GM12878 (cell line): ENCODE measurements around the gene ITM2C. TPM values are rescaled to one million over a fixed set of nuclear protein-coding genes. Genes with fewer than 3 reads are reported as not detected.

Experiments used
- ATAC-seq: fragments of 200-7000 bp; cut with Tn5 transposase; 3 replicates; pipeline ENCODE4 v1.9.1; 2020; ENCODE audit warnings: mild to moderate bottlenecking, moderate library complexity
- BruUV-seq: library from RNA; stranded (reverse); fragments of 400-500 nt; replicated peaks from 2 replicates; lab custom pipeline; 2021; lab: Mats Ljungman, UMichigan
- CTCF ChIA-PET: fragments of 300-600 bp; sonication (Branson Sonifier 250); formaldehyde crosslinking; extraction: SDS; loops from one replicate; lab custom pipeline; 2021; ENCODE audit warnings: inconsistent platforms; lab: Yijun Ruan, JAX
- POLR2A ChIA-PET: fragments of 350-600 bp; formaldehyde crosslinking; extraction: SDS; loops from one replicate; lab custom pipeline; 2021; ENCODE audit warnings: inconsistent platforms; lab: Charles Lee
- RAD21 ChIA-PET: fragments of 300-600 bp; sonication (Branson Sonifier 250); formaldehyde crosslinking; loops from one replicate; lab custom pipeline; 2023; ENCODE audit warnings: antibody characterized with exemption; ENCODE audit not compliant: unreplicated experiment; lab: Charles Lee
- SMC1A ChIA-PET: fragments of 300-600 bp; sonication (Branson Sonifier 250); formaldehyde crosslinking; loops from one replicate; lab custom pipeline; 2023; ENCODE audit not compliant: unreplicated experiment, uncharacterized antibody; lab: Charles Lee
- DNase-seq: peaks from one replicate; pipeline ENCODE4 v3.0.0-alpha.2; 2011; ENCODE audit warnings: low read depth, low spot score
- FAIRE-seq: peaks from 3 replicates; lab custom pipeline; 2011; peaks lifted over from hg19 to GRCh38; lab: Jason Lieb, UNC
- H2AFZ ChIP-seq: 2 replicates; pipeline ENCODE4 v1.6.0; 2011; ENCODE audit warnings: low read depth, low read length, control low read depth; ENCODE audit not compliant: control insufficient read depth
- H3K27ac ChIP-seq: 2 replicates; pipeline ENCODE4 v1.5.1; 2011; ENCODE audit warnings: control low read depth; ENCODE audit not compliant: control insufficient read depth, insufficient read depth
- H3K27me3 ChIP-seq, 2 experiments: replicated peaks in 1 of 2; 2 replicates each; pipeline versions ENCODE4 v1.6.0 to v1.6.1; 2011; ENCODE audit warnings: low read length in 1 of 2; ENCODE audit not compliant: control insufficient read depth in 2 of 2, insufficient read depth in 2 of 2
- H3K36me3 ChIP-seq, 2 experiments: 2 replicates each; pipeline ENCODE4 v1.5.1; 2011; ENCODE audit warnings: low read length in 1 of 2; ENCODE audit not compliant: control insufficient read depth in 2 of 2, insufficient read depth in 2 of 2
- H3K4me1 ChIP-seq: 2 replicates; pipeline ENCODE4 v1.6.1; 2011; ENCODE audit warnings: mild to moderate bottlenecking, low read length, moderate library complexity, mixed read lengths; ENCODE audit not compliant: control insufficient read depth, insufficient read depth
- H3K4me2 ChIP-seq: 2 replicates; pipeline ENCODE4 v1.6.0; 2011; ENCODE audit warnings: control low read depth; ENCODE audit not compliant: control insufficient read depth, insufficient read depth
- H3K4me3 ChIP-seq: fragments of 200-600 bp; sonication (generic); 2 replicates; pipeline ENCODE4 v1.5.1; 2016
- H3K79me2 ChIP-seq: 2 replicates; pipeline ENCODE4 v1.6.0; 2011; ENCODE audit warnings: low read length; ENCODE audit not compliant: control insufficient read depth, insufficient read depth
- H3K9ac ChIP-seq: 2 replicates; pipeline ENCODE4 v1.8.0; 2011; ENCODE audit warnings: low read length, control low read depth, mixed read lengths; ENCODE audit not compliant: control insufficient read depth, insufficient read depth
- H3K9me3 ChIP-seq: replicated peaks from 3 replicates; pipeline ENCODE4 v1.5.1; 2011; ENCODE audit warnings: mild to moderate bottlenecking, low read length; ENCODE audit not compliant: control insufficient read depth, insufficient read depth
- H4K20me1 ChIP-seq: 2 replicates; pipeline ENCODE4 v1.6.0; 2011; ENCODE audit not compliant: control insufficient read depth, insufficient read depth
- ATF3 ChIP-seq: IDR thresholded peaks from 2 replicates; pipeline ENCODE4 v1.6.1; 2011; ENCODE audit warnings: low read depth, mild to moderate bottlenecking, low read length, moderate library complexity, borderline replicate concordance; ENCODE audit errors: extremely low read depth
- BACH1 ChIP-seq: fragments of 450-650 bp; IDR thresholded peaks from 2 replicates; pipeline ENCODE4 v1.6.1; 2017; ENCODE audit warnings: mild to moderate bottlenecking, borderline replicate concordance
- CEBPZ ChIP-seq: fragments of 150-350 bp; IDR thresholded peaks from 2 replicates; pipeline ENCODE4 v1.6.1; 2016; ENCODE audit warnings: low read depth, low read length
- CREM ChIP-seq: IDR thresholded peaks from 2 replicates; pipeline ENCODE4 v1.6.1; 2014; ENCODE audit warnings: antibody characterized with exemption, low read depth
- GATAD2B ChIP-seq: fragments of 450-650 bp; conservative IDR thresholded peaks from 2 replicates; pipeline ENCODE4 v1.6.1; 2017; ENCODE audit warnings: low read depth, mild to moderate bottlenecking, moderate library complexity
- HDAC6 ChIP-seq: fragments of 200-600 bp; sonication (generic); IDR thresholded peaks from one replicate; pipeline ENCODE4 v1.8.0; 2017; ENCODE audit warnings: antibody characterized with exemption; ENCODE audit not compliant: unreplicated experiment
- PAX5 ChIP-seq: IDR thresholded peaks from 2 replicates; pipeline ENCODE4 v1.6.1; 2011; ENCODE audit warnings: low read depth, low read length, borderline replicate concordance
- POLR2A ChIP-seq: IDR thresholded peaks from 2 replicates; pipeline ENCODE4 v1.6.1; 2011; ENCODE audit warnings: low read depth, mild to moderate bottlenecking, low read length
- RAD51 ChIP-seq: fragments of 450-650 bp; IDR thresholded peaks from 2 replicates; pipeline ENCODE4 v1.6.1; 2016; ENCODE audit warnings: moderate library complexity, mild to moderate bottlenecking, inconsistent platforms
- RB1 ChIP-seq: fragments of 450-650 bp; formaldehyde crosslinking; IDR thresholded peaks from 2 replicates; pipeline ENCODE4 v1.6.1; 2017; ENCODE audit warnings: mild to moderate bottlenecking, borderline replicate concordance
- SMARCA5 ChIP-seq: fragments of 450-650 bp; IDR thresholded peaks from 2 replicates; pipeline ENCODE4 v1.6.1; 2017; ENCODE audit warnings: mild to moderate bottlenecking
- SMC3 ChIP-seq: IDR thresholded peaks from 2 replicates; pipeline ENCODE4 v1.6.1; 2011; ENCODE audit warnings: low read length, improper control_type of control experiment, borderline replicate concordance
- SRF ChIP-seq, 2 experiments: IDR thresholded peaks; 2 replicates each; pipeline ENCODE4 v1.6.1; 2011; ENCODE audit warnings: low read depth in 2 of 2, low read length in 2 of 2, mild to moderate bottlenecking in 1 of 2, moderate library complexity in 1 of 2
- ZNF274 ChIP-seq: IDR thresholded peaks from one replicate; pipeline ENCODE4 v1.8.0; 2011; ENCODE audit not compliant: insufficient read length, insufficient read depth
- WGBS: methylation state at CpG from one replicate; pipeline ENCODE4 v1.1.6; 2016; ENCODE audit warnings: low lambda C conversion rate; ENCODE audit not compliant: insufficient replicate concordance, insufficient coverage; ENCODE audit errors: missing lambda C conversion rate; 5-methylcytosine and 5-hydroxymethylcytosine counted together
- in situ Hi-C: fragments of 300-500 bp; cut with MboI; formaldehyde crosslinking; loops from 9 replicates; pipeline ENCODE4 v1.14.3; 2018; ENCODE audit warnings: mixed read lengths
- intact Hi-C: fragments of 100-400 bp; cut with micrococcal nuclease; formaldehyde crosslinking; loops from one replicate; pipeline ENCODE4 v1.14.2; 2022; ENCODE audit not compliant: unreplicated experiment
- polyA plus RNA-seq, 11 experiments: library from polyadenylated mRNA; depleted of rRNA in 4 of 11; unstranded in 6 of 11; stranded (reverse) in 5 of 11; fragments of >200 nt; fragmentation: Nextera tagmentation in 4 of 11; fragmentation: Illumina TruSeq in 1 of 11; extraction: Ambion mirVana in 4 of 11; extraction: Trizol in 1 of 11; gene quantifications; 1 replicate in 1 of 11; 2 replicates in 10 of 11; pipeline versions ENCODE4 v1.2.1 to v1.2.3, GENCODE V29; 2011 to 2016; ENCODE audit warnings: inconsistent platforms in 2 of 11, missing spikeins in 2 of 11, low read depth in 1 of 11
- total RNA-seq, 4 experiments: library from RNA; depleted of rRNA in 3 of 4; stranded (reverse); fragments of >200 nt in 3 of 4; fragmentation: Illumina TruSeq in 1 of 4; extraction: Trizol in 1 of 4; gene quantifications; 2 replicates each; pipeline versions ENCODE4 v1.2.1 to v1.2.3, GENCODE V29; 2013 to 2021
- TF ChIP-seq, protein P1 (sequence below): IDR thresholded peaks from 2 replicates; pipeline ENCODE4 v1.6.1; 2012; ENCODE audit warnings: mild to moderate bottlenecking, low read depth, low read length
- TF ChIP-seq, protein P2 (sequence below): fragments of 450-650 bp; IDR thresholded peaks from 2 replicates; pipeline ENCODE4 v1.6.1; 2017; ENCODE audit warnings: borderline replicate concordance

The ITM2C gene
- total and polyA plus RNA-seq, 10 of the 15 experiments (the other 5 are each of a cell fraction or from before 2014, with no cell fraction given): 5.4 to 195 (median 149) TPM

- BruUV-seq: no TSS peak
- Histone ChIP-seq H3K4me1 (peaks cover 16% of the 10 kb centered on the region), H3K27ac (no peak overlapping the region), H3K9me3 (no peaks in the 10 kb centered on the region), H3K27me3 (no peaks in the 10 kb centered on the region), H3K4me3 (no peak overlapping the region), H4K20me1 (no peaks in the 10 kb centered on the region), H2AFZ (no peak overlapping the region), H3K36me3 (peaks cover 2 to 9% of the 10 kb centered on the region in 2 experiments; a peak in 3 of 4 replicates), H3K4me2 (no peak overlapping the region), H3K79me2 (no peaks in the 10 kb centered on the region), H3K9ac (no peak overlapping the region)
- DNase-seq (no peak), FAIRE-seq (no peak), ATAC-seq (no peak)
- ChIA-PET POLR2A (no interaction called here), SMC1A (no interaction called here), RAD21 (no interaction called here), CTCF (interaction anchor here (1.1 kb wide), 1 partner anchor 183 kb away, joined by 3 read pairs; no protein-coding TSS in a partner anchor)
- in situ Hi-C loops: no loop called here
- intact Hi-C loops: no loop called here
- 83% methylated on average over 9 of the region's 9 CpGs for WGBS
- TF ChIP-seq CREM (no peak), PAX5 (no peak), SMC3 (no peak), RAD51 (no peak), ZNF274 (no peak), ATF3 (no peak), BACH1 (no peak), SRF (IDR thresholded peaks at IDR 0.05; ENCODE audit: low read depth in 2 of 2, low read length in 2 of 2) (no peak), CEBPZ (no peak), RB1 (no peak), SMARCA5 (no peak), POLR2A (no peak), GATAD2B (no peak), HDAC6 (no peak)
- TF ChIP-seq, protein P1, sequence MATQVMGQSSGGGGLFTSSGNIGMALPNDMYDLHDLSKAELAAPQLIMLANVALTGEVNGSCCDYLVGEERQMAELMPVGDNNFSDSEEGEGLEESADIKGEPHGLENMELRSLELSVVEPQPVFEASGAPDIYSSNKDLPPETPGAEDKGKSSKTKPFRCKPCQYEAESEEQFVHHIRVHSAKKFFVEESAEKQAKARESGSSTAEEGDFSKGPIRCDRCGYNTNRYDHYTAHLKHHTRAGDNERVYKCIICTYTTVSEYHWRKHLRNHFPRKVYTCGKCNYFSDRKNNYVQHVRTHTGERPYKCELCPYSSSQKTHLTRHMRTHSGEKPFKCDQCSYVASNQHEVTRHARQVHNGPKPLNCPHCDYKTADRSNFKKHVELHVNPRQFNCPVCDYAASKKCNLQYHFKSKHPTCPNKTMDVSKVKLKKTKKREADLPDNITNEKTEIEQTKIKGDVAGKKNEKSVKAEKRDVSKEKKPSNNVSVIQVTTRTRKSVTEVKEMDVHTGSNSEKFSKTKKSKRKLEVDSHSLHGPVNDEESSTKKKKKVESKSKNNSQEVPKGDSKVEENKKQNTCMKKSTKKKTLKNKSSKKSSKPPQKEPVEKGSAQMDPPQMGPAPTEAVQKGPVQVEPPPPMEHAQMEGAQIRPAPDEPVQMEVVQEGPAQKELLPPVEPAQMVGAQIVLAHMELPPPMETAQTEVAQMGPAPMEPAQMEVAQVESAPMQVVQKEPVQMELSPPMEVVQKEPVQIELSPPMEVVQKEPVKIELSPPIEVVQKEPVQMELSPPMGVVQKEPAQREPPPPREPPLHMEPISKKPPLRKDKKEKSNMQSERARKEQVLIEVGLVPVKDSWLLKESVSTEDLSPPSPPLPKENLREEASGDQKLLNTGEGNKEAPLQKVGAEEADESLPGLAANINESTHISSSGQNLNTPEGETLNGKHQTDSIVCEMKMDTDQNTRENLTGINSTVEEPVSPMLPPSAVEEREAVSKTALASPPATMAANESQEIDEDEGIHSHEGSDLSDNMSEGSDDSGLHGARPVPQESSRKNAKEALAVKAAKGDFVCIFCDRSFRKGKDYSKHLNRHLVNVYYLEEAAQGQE: no peak
- TF ChIP-seq, protein P2, sequence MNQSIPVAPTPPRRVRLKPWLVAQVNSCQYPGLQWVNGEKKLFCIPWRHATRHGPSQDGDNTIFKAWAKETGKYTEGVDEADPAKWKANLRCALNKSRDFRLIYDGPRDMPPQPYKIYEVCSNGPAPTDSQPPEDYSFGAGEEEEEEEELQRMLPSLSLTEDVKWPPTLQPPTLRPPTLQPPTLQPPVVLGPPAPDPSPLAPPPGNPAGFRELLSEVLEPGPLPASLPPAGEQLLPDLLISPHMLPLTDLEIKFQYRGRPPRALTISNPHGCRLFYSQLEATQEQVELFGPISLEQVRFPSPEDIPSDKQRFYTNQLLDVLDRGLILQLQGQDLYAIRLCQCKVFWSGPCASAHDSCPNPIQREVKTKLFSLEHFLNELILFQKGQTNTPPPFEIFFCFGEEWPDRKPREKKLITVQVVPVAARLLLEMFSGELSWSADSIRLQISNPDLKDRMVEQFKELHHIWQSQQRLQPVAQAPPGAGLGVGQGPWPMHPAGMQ: no peak
These were observed 15.1 kb downstream of the ITM2C start for GRCh38 chr2:230879891-230880290.
